ENCODE measurements around the gene CAST. TPM values are rescaled to one million over a fixed set of nuclear protein-coding genes. Genes with fewer than 3 reads are reported as not detected.

Gene CAST
- total RNA-seq, 2 donors from 2014 or later = 175 to 347 TPM

DNA sequence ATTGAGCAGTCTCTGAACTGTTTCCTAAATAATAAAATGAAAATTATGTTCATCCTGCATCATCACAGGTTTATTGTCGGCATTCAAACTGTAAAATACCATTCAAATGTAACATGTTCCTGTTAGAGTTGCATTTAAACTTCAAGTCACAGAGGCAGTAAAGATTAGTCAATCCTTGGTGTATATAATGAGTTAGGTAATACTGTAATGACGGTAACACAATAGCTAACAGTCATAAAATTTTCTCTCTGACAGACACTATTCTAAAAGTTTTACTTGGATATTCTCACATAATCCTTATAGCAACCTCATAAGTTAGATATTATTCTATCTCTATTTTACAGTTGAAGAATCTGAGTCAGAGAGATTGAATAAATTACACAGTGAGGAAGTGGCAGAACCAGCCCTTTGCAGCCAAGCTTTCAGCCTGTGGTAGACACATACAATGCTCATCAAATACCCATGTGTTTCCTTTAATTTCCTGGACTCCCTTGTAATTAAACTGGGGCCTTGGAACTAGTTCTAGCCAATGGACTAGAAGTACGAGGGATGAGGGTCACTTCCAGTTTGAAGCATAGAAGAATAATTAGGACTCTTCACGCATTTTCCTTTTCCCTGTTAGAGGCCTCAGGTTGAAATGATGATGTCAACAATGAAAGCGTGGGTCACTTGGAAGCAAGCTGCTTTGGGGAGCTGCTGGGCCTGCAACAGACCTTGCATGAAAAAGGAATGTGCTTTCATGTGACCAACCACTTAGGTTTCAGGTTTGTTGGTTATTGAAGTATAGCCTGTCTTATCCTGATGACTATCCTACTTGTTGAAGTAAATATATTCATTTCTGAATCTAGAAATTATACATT lies 12.3 kb upstream of the CAST start:
- H3K27ac ChIP-seq = no peak overlapping the region
- no peak for DNase-seq (ENCODE audit: low spot score)
- no peaks in the 10 kb centered on the region for H3K4me1 ChIP-seq (ENCODE audit: control insufficient read depth in 1 of 2, low read depth in 2 of 2)
- H3K9me3 ChIP-seq = no peaks in the 10 kb centered on the region
- TF ChIP-seq, protein P1, sequence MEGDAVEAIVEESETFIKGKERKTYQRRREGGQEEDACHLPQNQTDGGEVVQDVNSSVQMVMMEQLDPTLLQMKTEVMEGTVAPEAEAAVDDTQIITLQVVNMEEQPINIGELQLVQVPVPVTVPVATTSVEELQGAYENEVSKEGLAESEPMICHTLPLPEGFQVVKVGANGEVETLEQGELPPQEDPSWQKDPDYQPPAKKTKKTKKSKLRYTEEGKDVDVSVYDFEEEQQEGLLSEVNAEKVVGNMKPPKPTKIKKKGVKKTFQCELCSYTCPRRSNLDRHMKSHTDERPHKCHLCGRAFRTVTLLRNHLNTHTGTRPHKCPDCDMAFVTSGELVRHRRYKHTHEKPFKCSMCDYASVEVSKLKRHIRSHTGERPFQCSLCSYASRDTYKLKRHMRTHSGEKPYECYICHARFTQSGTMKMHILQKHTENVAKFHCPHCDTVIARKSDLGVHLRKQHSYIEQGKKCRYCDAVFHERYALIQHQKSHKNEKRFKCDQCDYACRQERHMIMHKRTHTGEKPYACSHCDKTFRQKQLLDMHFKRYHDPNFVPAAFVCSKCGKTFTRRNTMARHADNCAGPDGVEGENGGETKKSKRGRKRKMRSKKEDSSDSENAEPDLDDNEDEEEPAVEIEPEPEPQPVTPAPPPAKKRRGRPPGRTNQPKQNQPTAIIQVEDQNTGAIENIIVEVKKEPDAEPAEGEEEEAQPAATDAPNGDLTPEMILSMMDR (IDR thresholded peaks at IDR 0.05) = no peak
- H3K27me3 ChIP-seq (replicated peaks; ENCODE audit: insufficient read depth) = no peaks in the 10 kb centered on the region
- ATAC-seq (ENCODE audit: insufficient number of reproducible peaks, low FRiP score, low read depth) = no peak
- H3K36me3 ChIP-seq = no peaks in the 10 kb centered on the region
- no peak overlapping the region for H3K4me3 ChIP-seq

DNA sequence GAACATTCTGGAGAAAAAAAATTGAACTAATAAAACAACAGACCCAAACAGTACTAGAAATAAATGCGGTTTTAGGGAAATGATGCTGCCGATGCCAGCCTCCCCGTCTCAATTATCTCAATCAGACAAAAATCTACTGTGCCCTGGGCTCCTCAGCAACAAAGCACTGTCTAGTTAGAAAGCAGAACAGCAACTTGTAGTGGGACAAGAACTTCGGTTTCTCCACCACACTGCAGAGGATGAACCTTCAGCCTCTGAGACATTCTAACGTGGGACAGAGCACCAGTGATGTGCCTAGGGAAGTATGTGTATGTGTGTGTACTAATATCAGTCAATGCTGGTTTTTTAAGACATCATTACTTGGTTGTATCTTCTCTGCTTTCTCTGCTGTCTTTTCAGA lies 11.1 kb upstream of the CAST start:
- H3K36me3 ChIP-seq = no peaks in the 10 kb centered on the region
- H3K4me1 ChIP-seq (ENCODE audit: control insufficient read depth in 1 of 2, low read depth in 2 of 2) = no peaks in the 10 kb centered on the region
- no peak overlapping the region for H3K4me3 ChIP-seq
- H3K27ac ChIP-seq = no peak overlapping the region
- no peaks in the 10 kb centered on the region for H3K9me3 ChIP-seq
- no peak for ATAC-seq (ENCODE audit: insufficient number of reproducible peaks, low FRiP score, low read depth)
- DNase-seq (ENCODE audit: low spot score) = no peak
- TF ChIP-seq, protein P1 (IDR thresholded peaks at IDR 0.05) = no peak
- H3K27me3 ChIP-seq (replicated peaks; ENCODE audit: insufficient read depth) = no peaks in the 10 kb centered on the region

DNA sequence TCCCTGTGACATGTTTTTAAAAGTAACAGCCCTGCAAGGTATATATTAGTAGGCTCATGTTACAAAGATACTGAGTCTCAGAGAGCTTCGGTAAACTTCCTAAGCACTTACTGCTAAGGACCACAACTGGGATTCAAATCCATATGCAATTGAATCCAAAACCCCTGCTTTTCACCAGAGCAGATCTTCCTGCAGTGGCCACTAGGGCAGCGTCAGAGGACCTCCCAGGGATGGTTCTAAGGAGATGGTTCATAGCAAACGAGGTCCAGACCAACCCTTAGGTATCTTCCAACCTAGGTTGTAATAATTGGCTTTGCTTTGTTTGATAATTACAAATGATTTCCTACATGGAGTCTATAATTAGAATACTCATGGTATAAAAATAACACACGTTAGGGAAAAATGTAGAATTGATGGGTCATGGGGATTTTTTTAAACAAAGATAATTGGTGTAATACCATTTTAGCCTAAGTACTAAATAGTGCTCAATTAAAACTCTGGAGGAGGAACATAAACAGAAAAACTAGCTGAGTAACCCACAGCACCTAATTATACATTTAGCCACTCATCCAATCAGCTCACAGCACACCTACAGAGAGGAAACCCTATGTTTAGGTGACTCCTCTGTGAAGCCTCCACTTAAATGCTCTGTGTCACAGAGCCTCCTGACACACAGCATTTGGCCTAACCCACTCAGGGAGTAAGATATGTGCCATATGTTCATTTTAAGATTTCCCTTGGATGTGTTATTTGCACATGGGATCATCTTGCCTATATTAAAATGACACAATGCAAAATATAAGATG lies 10.0 kb upstream of the CAST start:
- Histone ChIP-seq H3K4me1 (ENCODE audit: control insufficient read depth in 1 of 2, low read depth in 2 of 2) (peaks cover 4 to 8% of the 10 kb centered on the region in 2 donors), H3K27me3 (replicated peaks; ENCODE audit: insufficient read depth) (no peaks in the 10 kb centered on the region), H3K9me3 (no peaks in the 10 kb centered on the region), H3K27ac (no peak overlapping the region), H3K4me3 (no peak overlapping the region), H3K36me3 (no peaks in the 10 kb centered on the region)
- DNase-seq (ENCODE audit: low spot score) = no peak
- ATAC-seq (ENCODE audit: insufficient number of reproducible peaks, low FRiP score, low read depth) = no peak
- TF ChIP-seq, protein P1 (IDR thresholded peaks at IDR 0.05) = no peak

DNA sequence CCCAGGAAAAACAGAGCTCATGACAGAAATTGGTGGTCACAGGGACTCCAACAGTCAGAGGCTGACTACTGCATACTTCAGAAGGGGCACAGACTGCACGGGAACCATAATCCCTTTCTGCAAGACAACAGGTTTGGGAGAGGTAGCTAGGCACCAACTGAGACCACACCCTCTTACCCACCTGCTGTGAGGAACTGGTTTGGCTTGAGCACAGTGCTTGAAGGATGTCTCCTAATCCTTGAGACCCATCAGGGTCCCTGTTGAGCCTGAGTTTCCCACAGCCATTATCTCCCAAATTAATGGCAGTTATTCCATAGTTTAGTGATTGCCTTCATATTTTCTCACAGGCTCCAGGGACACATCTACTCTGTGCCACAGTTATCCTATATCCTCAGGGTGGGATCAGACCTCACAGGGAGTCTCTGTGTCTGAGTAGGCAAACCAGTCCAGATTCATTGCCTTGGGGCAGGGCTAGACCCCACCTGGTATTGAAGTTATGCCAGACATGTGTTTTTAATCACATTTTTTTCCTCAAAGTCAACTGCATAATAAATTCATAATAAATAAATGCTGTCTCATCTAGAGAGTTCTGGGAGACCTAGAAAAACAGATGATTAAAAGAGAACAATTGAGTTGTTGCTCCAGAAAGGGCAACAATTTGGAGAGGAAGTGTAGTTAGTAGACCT lies 9.3 kb upstream of the CAST start:
- Histone ChIP-seq H3K9me3 (no peaks in the 10 kb centered on the region), H3K27ac (no peak overlapping the region), H3K4me1 (ENCODE audit: control insufficient read depth in 1 of 2, low read depth in 2 of 2) (peaks cover 4 to 8% of the 10 kb centered on the region in 2 donors), H3K27me3 (replicated peaks; ENCODE audit: insufficient read depth) (no peaks in the 10 kb centered on the region), H3K36me3 (no peaks in the 10 kb centered on the region), H3K4me3 (no peak overlapping the region)
- DNase-seq (ENCODE audit: low spot score) (no peak), ATAC-seq (ENCODE audit: insufficient number of reproducible peaks, low FRiP score, low read depth) (no peak)
- TF ChIP-seq, protein P1 (IDR thresholded peaks at IDR 0.05) = no peak

DNA sequence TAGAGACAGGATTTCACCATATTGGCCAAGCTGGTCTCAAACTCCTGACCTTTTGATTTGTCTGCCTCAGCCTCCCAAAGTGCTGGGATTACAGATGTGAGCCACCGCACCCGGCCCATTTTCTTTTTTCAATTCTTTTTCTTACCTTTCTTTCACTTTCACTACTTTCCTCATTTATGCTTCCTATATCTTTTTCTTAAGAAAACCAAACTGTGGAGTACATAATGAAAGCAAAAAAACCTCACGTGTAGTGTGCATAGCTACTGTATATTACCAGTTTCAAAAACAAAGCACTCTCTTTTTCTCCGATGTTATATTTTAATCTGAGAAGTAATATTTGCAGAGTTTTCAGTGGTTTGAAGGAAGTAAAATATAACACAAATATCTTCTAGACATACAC lies 8.0 kb upstream of the CAST start:
- DNase-seq (ENCODE audit: low spot score) (no peak), ATAC-seq (ENCODE audit: insufficient number of reproducible peaks, low FRiP score, low read depth) (no peak)
- TF ChIP-seq, protein P1 (IDR thresholded peaks at IDR 0.05) = no peak
- Histone ChIP-seq H3K27ac (no peak overlapping the region), H3K4me1 (ENCODE audit: control insufficient read depth in 1 of 2, low read depth in 2 of 2) (peaks cover 4 to 8% of the 10 kb centered on the region in 2 donors), H3K9me3 (no peaks in the 10 kb centered on the region), H3K27me3 (replicated peaks; ENCODE audit: insufficient read depth) (no peaks in the 10 kb centered on the region), H3K36me3 (no peaks in the 10 kb centered on the region), H3K4me3 (no peak overlapping the region)
